Measurements from ENCODE around the gene TMEM8B.

The TMEM8B gene

GRCh38 chr9:35816708-35817107 is 12.3 kb upstream of the TMEM8B start:
- no peak for TF ChIP-seq ZNF274 (IDR thresholded peaks at IDR 0.05; ENCODE audit: low read depth, low read length)
- H3K4me3 ChIP-seq (ENCODE audit: low read length): no peak overlapping the region

GRCh38 chr9:35818341-35818740 is 10.7 kb upstream of the TMEM8B start:
- TF ChIP-seq ZNF274 (IDR thresholded peaks at IDR 0.05; ENCODE audit: low read depth, low read length): no peak
- no peak overlapping the region for H3K4me3 ChIP-seq (ENCODE audit: low read length)

- TF ChIP-seq ZNF274 (IDR thresholded peaks at IDR 0.05; ENCODE audit: low read depth, low read length): no peak
- H3K4me3 ChIP-seq (ENCODE audit: low read length): no peak overlapping the region
Observed at GRCh38 chr9:35820076-35820475, 9.0 kb upstream of the TMEM8B start.

- no peak for TF ChIP-seq ZNF274 (IDR thresholded peaks at IDR 0.05; ENCODE audit: low read depth, low read length)
- no peak overlapping the region for H3K4me3 ChIP-seq (ENCODE audit: low read length)
Observed at GRCh38 chr9:35822926-35823325, 6.1 kb upstream of the TMEM8B start.

GRCh38 chr9:35826071-35826701 is 2.8 kb upstream of the TMEM8B start:
- TF ChIP-seq ZNF274 (IDR thresholded peaks at IDR 0.05; ENCODE audit: low read depth, low read length): no peak
- H3K4me3 ChIP-seq (ENCODE audit: low read length): no peak overlapping the region

- no peak overlapping the region for H3K4me3 ChIP-seq (ENCODE audit: low read length)
- no peak for TF ChIP-seq ZNF274 (IDR thresholded peaks at IDR 0.05; ENCODE audit: low read depth, low read length)
Observed at GRCh38 chr9:35827486-35827885, 1.5 kb upstream of the TMEM8B start.

- H3K4me3 ChIP-seq (ENCODE audit: low read length): peak within 1 kb of the TSS; percentile 65
- no peak for TF ChIP-seq ZNF274 (IDR thresholded peaks at IDR 0.05; ENCODE audit: low read depth, low read length)
Observed at GRCh38 chr9:35828716-35829083, 328 bp upstream of the TMEM8B start, which contains the start of gene FAM221B. FAM221B (minus strand) TSS chr9:35828732; CDS start chr9:35826161, 2,571 bp downstream.

- H3K4me3 ChIP-seq (ENCODE audit: low read length): peak overlapping the region; percentile 65
- TF ChIP-seq ZNF274 (IDR thresholded peaks at IDR 0.05; ENCODE audit: low read depth, low read length): no peak
Observed at GRCh38 chr9:35829764-35830096, 702 bp downstream of the TMEM8B start.

GRCh38 chr9:35831040-35831439 is 2.0 kb downstream of the TMEM8B start:
- no peak for TF ChIP-seq ZNF274 (IDR thresholded peaks at IDR 0.05; ENCODE audit: low read depth, low read length)

GRCh38 chr9:35832814-35833213 is 3.8 kb downstream of the TMEM8B start:
- TF ChIP-seq ZNF274 (IDR thresholded peaks at IDR 0.05; ENCODE audit: low read depth, low read length): no peak
- no peak overlapping the region for H3K4me3 ChIP-seq (ENCODE audit: low read length)

More at GRCh38 chr9:35831040-35831439, 2.0 kb downstream of the TMEM8B start:
- H3K4me3 ChIP-seq (ENCODE audit: low read length): no peak overlapping the region

GRCh38 chr9:35834260-35835215 is 5.5 kb downstream of the TMEM8B start:
- TF ChIP-seq ZNF274 (IDR thresholded peaks at IDR 0.05; ENCODE audit: low read depth, low read length): no peak
- H3K4me3 ChIP-seq (ENCODE audit: low read length): no peak overlapping the region

GRCh38 chr9:35835216-35835632 is 6.2 kb downstream of the TMEM8B start:
- no peak for TF ChIP-seq ZNF274 (IDR thresholded peaks at IDR 0.05; ENCODE audit: low read depth, low read length)
- H3K4me3 ChIP-seq (ENCODE audit: low read length): no peak overlapping the region

- TF ChIP-seq ZNF274 (IDR thresholded peaks at IDR 0.05; ENCODE audit: low read depth, low read length): no peak
- no peak overlapping the region for H3K4me3 ChIP-seq (ENCODE audit: low read length)
Observed at GRCh38 chr9:35835766-35836165, 6.7 kb downstream of the TMEM8B start.

GRCh38 chr9:35836595-35836994 is 7.6 kb downstream of the TMEM8B start:
- H3K4me3 ChIP-seq (ENCODE audit: low read length): no peak overlapping the region
- no peak for TF ChIP-seq ZNF274 (IDR thresholded peaks at IDR 0.05; ENCODE audit: low read depth, low read length)

GRCh38 chr9:35839926-35840325 is 10.9 kb downstream of the TMEM8B start:
- TF ChIP-seq ZNF274 (IDR thresholded peaks at IDR 0.05; ENCODE audit: low read depth, low read length): no peak
- H3K4me3 ChIP-seq (ENCODE audit: low read length): no peak overlapping the region

Measured in GM08714 (cell line).